A673 (cell line): Measurements from ENCODE around the gene MLH3.

Experiments used
- EZH2 ChIP-seq: fragments of 200-600 bp; sonication (generic); IDR thresholded peaks from 2 replicates; pipeline ENCODE4 v1.6.1; 2017; ENCODE audit warnings: borderline replicate concordance, low read depth, mild to moderate bottlenecking, mixed read lengths, antibody characterized with exemption, low read length; ENCODE audit not compliant: poor library complexity, severe bottlenecking
- TF ChIP-seq, protein P1 (sequence below): fragments of 300-800, 200-600 bp; sonication (generic); conservative IDR thresholded peaks from 2 replicates; pipeline ENCODE4 v1.5.1; 2017; ENCODE audit warnings: low read depth, mild to moderate bottlenecking, antibody characterized with exemption, low read length, moderate library complexity, mixed read lengths

GRCh38 chr14:75095690-75096089, 44.4 kb upstream of the MLH3 start:
- TF ChIP-seq, protein P1, sequence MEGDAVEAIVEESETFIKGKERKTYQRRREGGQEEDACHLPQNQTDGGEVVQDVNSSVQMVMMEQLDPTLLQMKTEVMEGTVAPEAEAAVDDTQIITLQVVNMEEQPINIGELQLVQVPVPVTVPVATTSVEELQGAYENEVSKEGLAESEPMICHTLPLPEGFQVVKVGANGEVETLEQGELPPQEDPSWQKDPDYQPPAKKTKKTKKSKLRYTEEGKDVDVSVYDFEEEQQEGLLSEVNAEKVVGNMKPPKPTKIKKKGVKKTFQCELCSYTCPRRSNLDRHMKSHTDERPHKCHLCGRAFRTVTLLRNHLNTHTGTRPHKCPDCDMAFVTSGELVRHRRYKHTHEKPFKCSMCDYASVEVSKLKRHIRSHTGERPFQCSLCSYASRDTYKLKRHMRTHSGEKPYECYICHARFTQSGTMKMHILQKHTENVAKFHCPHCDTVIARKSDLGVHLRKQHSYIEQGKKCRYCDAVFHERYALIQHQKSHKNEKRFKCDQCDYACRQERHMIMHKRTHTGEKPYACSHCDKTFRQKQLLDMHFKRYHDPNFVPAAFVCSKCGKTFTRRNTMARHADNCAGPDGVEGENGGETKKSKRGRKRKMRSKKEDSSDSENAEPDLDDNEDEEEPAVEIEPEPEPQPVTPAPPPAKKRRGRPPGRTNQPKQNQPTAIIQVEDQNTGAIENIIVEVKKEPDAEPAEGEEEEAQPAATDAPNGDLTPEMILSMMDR = no peak
- TF ChIP-seq EZH2 = no peak
